Trophoblast cell (in vitro differentiated cells and primary cell): ENCODE data around the gene DBNL.
"Not testable (repeated sequence)": the region's sequence is repeated elsewhere in the genome, so short reads cannot be mapped to it uniquely, and the experiment has no call there.

Experiments
- DNase-seq, 2 donors: peaks; one replicate each; pipeline ENCODE4 v3.0.0-alpha.2; 2016
- H2AFZ ChIP-seq: 2 replicates; pipeline ENCODE4 v1.6.1; 2013; ENCODE audit warnings: low read length, moderate library complexity, mild to moderate bottlenecking; ENCODE audit not compliant: insufficient read depth, poor library complexity
- H2AK5ac ChIP-seq: 2 replicates; pipeline ENCODE4 v1.6.1; 2013; ENCODE audit warnings: mild to moderate bottlenecking, low read length
- H2BK120ac ChIP-seq: 2 replicates; pipeline ENCODE4 v1.6.1; 2013; ENCODE audit warnings: low read length, mild to moderate bottlenecking, moderate library complexity; ENCODE audit not compliant: insufficient read depth, poor library complexity
- H2BK12ac ChIP-seq: 2 replicates; pipeline ENCODE4 v1.6.1; 2013; ENCODE audit warnings: mild to moderate bottlenecking, low read length, moderate library complexity
- H2BK5ac ChIP-seq: 2 replicates; pipeline ENCODE4 v1.6.1; 2013; ENCODE audit warnings: low read length, low read depth, moderate library complexity, mild to moderate bottlenecking; ENCODE audit not compliant: poor library complexity
- H3K14ac ChIP-seq: 2 replicates; pipeline ENCODE4 v1.6.1; 2013; ENCODE audit warnings: mild to moderate bottlenecking, low read length
- H3K18ac ChIP-seq: 2 replicates; pipeline ENCODE4 v1.6.1; 2013; ENCODE audit warnings: mild to moderate bottlenecking, low read length
- H3K23ac ChIP-seq: 2 replicates; pipeline ENCODE4 v1.6.1; 2013; ENCODE audit warnings: low read length
- H3K27ac ChIP-seq: 2 replicates; pipeline ENCODE4 v1.5.1; 2013; ENCODE audit warnings: low read depth, mild to moderate bottlenecking, inconsistent platforms, low read length, moderate library complexity
- H3K27me3 ChIP-seq: 2 replicates; pipeline ENCODE4 v1.6.1; 2013; ENCODE audit warnings: inconsistent platforms, mild to moderate bottlenecking, low read length, moderate library complexity; ENCODE audit not compliant: insufficient read depth
- H3K36me3 ChIP-seq, 2 experiments: 1 replicate in 1 of 2; 2 replicates in 1 of 2; pipeline ENCODE4 v1.6.1; 2013; ENCODE audit warnings: low read length in 2 of 2, mild to moderate bottlenecking in 2 of 2, moderate library complexity in 1 of 2; ENCODE audit not compliant: insufficient read depth in 2 of 2, control insufficient read depth in 1 of 2
- H3K4ac ChIP-seq: 2 replicates; pipeline ENCODE4 v1.6.1; 2013; ENCODE audit warnings: low read depth, mild to moderate bottlenecking, low read length, moderate library complexity
- H3K4me1 ChIP-seq, 2 experiments: 1 replicate in 1 of 2; 2 replicates in 1 of 2; pipeline ENCODE4 v1.6.1; 2013; ENCODE audit warnings: low read length in 2 of 2, mild to moderate bottlenecking in 2 of 2, moderate library complexity in 1 of 2; ENCODE audit not compliant: insufficient read depth in 2 of 2, control insufficient read depth in 1 of 2
- H3K4me2 ChIP-seq: 2 replicates; pipeline ENCODE4 v1.6.1; 2013; ENCODE audit warnings: inconsistent platforms, mild to moderate bottlenecking, low read length, moderate library complexity
- H3K4me3 ChIP-seq: 2 replicates; pipeline ENCODE4 v1.5.1; 2013; ENCODE audit warnings: mild to moderate bottlenecking, low read depth, low read length, inconsistent platforms
- H3K79me1 ChIP-seq: one replicate; pipeline ENCODE4 v1.6.1; 2013; ENCODE audit warnings: low read length
- H3K79me2 ChIP-seq: 2 replicates; pipeline ENCODE4 v1.6.1; 2013; ENCODE audit warnings: low read length, mild to moderate bottlenecking; ENCODE audit not compliant: control insufficient read depth, insufficient read depth, poor library complexity
- H3K9ac ChIP-seq: 2 replicates; pipeline ENCODE4 v1.6.1; 2013; ENCODE audit warnings: mild to moderate bottlenecking, low read length
- H3K9me3 ChIP-seq: 2 replicates; pipeline ENCODE4 v1.6.1; 2013; ENCODE audit warnings: low read depth, mild to moderate bottlenecking, control low read depth, inconsistent platforms, low read length; ENCODE audit not compliant: insufficient read depth
- H4K12ac ChIP-seq: 2 replicates; pipeline ENCODE4 v1.6.1; 2013; ENCODE audit warnings: low read depth, mild to moderate bottlenecking, low read length, moderate library complexity
- H4K8ac ChIP-seq: 2 replicates; pipeline ENCODE4 v1.6.1; 2013; ENCODE audit warnings: low read depth, mild to moderate bottlenecking, low read length, moderate library complexity
- H4K91ac ChIP-seq: one replicate; pipeline ENCODE4 v1.6.1; 2013; ENCODE audit warnings: low read depth, mild to moderate bottlenecking, low read length, moderate library complexity
- WGBS: extraction: QIAGEN DNeasy Blood & Tissue Kit; methylation state at CpG from one replicate; pipeline ENCODE4 v1.1.7; 2013; ENCODE audit warnings: missing lambda C conversion rate; ENCODE audit not compliant: insufficient read length, insufficient coverage; ENCODE audit errors: extremely low coverage; 5-methylcytosine and 5-hydroxymethylcytosine counted together

Gene DBNL

DNA sequence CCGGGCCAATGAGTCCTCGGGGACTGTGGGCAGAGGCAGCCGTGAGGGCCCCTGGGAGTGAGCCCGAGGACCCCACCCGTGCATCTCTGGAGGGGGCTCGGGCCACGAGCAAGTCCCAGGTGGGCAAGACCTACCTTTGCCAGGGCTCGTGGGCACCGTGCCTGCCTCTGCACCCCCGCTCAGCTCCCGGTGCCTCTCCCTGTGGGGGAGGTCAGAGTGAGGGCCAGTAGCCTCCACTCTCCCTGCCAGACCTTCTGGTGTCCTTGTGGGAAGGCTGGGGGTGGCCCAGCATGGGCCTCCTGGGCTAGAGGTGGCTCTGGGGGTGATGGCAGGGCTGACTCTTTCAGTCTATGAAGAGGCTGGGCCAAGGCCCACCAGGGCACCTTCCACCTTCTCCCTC is 15.1 kb upstream of the DBNL start:
- not testable (repeated sequence) for H2BK5ac ChIP-seq, H3K9me3 ChIP-seq, H3K9ac ChIP-seq, H3K4me2 ChIP-seq, H3K23ac ChIP-seq, H2AFZ ChIP-seq, H3K79me1 ChIP-seq, H3K4ac ChIP-seq, H4K8ac ChIP-seq, H3K27me3 ChIP-seq, H3K27ac ChIP-seq, H2AK5ac ChIP-seq, H2BK12ac ChIP-seq, H4K12ac ChIP-seq, H3K36me3 ChIP-seq, H3K4me1 ChIP-seq, H4K91ac ChIP-seq, H2BK120ac ChIP-seq, DNase-seq, H3K79me2 ChIP-seq, H3K4me3 ChIP-seq, H3K18ac ChIP-seq, H3K14ac ChIP-seq
- no CpG with 5 or more reads among the region's 11 CpGs for WGBS

DNA sequence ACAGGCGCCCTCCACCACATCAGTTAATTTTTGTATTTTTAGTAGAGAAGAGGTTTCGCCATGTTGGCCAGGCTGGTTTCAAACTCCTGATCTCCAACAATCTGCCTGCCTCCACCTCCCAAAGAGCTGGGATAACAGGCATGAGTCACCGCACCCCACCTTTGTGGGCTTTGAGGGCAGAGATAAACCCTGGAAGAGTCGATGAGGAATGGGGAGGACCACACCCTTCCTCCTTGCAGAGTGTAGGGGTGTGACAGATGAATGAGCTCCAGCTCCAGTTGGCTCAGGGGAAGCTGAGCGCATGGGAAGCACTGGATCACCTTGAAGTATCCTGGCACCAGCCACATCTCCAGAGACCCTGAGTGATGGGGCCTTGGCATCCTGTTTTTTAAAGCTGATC is 14.5 kb upstream of the DBNL start:
- H3K9me3 ChIP-seq, H4K8ac ChIP-seq, H3K27ac ChIP-seq, H3K4me2 ChIP-seq, H3K18ac ChIP-seq, H2BK120ac ChIP-seq, H3K79me1 ChIP-seq, H3K36me3 ChIP-seq, H3K27me3 ChIP-seq, H4K91ac ChIP-seq, H2AFZ ChIP-seq, H3K23ac ChIP-seq, H3K4me3 ChIP-seq, H4K12ac ChIP-seq, H2BK5ac ChIP-seq, H2AK5ac ChIP-seq, H3K14ac ChIP-seq, H2BK12ac ChIP-seq, H3K79me2 ChIP-seq, H3K9ac ChIP-seq, DNase-seq, H3K4me1 ChIP-seq, H3K4ac ChIP-seq: not testable (repeated sequence)
- WGBS, result no CpG with 5 or more reads among the region's 5 CpGs

DNA sequence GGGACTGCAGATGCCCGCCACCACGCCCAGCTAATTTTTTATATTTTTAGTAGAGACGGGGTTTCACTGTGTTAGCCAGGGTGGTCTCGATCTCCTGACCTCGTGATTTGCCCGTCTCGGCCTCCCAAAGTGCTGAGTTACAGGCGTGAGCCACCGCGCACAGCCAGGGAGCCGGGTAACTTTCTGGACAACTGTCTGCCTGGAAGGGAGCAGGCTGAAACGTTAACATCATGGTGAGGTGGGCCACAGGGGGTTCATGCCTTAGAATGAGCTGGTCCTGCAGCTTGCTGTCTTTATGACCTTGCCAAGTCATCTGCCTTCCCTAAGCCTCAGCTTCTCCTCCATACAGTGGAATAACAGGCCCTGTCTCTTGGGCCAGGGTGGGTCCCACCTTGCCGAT is 13.2 kb upstream of the DBNL start:
- H3K9ac ChIP-seq, H4K91ac ChIP-seq, H3K79me1 ChIP-seq, H3K18ac ChIP-seq, H3K4me1 ChIP-seq, H2BK5ac ChIP-seq, H3K23ac ChIP-seq, H3K4me3 ChIP-seq, H3K4me2 ChIP-seq, H2BK120ac ChIP-seq, H2BK12ac ChIP-seq, H3K79me2 ChIP-seq, H4K8ac ChIP-seq, H3K4ac ChIP-seq, H2AFZ ChIP-seq, H2AK5ac ChIP-seq, H3K14ac ChIP-seq, H3K27me3 ChIP-seq, H3K9me3 ChIP-seq, DNase-seq, H3K36me3 ChIP-seq, H3K27ac ChIP-seq, H4K12ac ChIP-seq: not testable (repeated sequence)
- WGBS, result no CpG with 5 or more reads among the region's 13 CpGs

DNA sequence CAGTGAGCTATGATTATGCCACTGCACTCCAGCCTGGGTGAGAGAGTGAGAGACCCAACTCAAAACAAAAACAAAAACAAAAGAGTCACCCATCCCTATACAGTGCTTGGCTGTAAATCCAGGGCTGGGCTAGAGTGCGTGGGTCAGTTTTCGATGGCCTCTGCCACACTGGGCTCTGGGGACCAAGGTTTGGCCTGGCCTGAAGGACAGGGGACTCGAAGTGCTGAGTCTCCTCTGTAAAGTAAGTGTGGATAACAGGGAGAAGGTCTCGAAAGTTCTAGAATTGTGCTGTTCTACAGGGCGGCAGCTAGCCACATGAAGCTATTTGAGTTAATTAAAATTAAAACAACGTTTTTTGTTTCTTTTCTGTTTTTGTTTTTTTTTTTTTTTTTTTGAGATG is 12.5 kb upstream of the DBNL start:
- H2AK5ac ChIP-seq, H4K12ac ChIP-seq, H3K79me2 ChIP-seq, H2BK12ac ChIP-seq, H4K91ac ChIP-seq, H3K4ac ChIP-seq, H3K27ac ChIP-seq, H3K36me3 ChIP-seq, H3K23ac ChIP-seq, H2BK120ac ChIP-seq, H2AFZ ChIP-seq, H3K27me3 ChIP-seq, H3K4me1 ChIP-seq, DNase-seq, H3K4me2 ChIP-seq, H2BK5ac ChIP-seq, H3K14ac ChIP-seq, H3K4me3 ChIP-seq, H4K8ac ChIP-seq, H3K9ac ChIP-seq, H3K9me3 ChIP-seq, H3K18ac ChIP-seq, H3K79me1 ChIP-seq: not testable (repeated sequence)
- WGBS, result no CpG with 5 or more reads among the region's 6 CpGs
